PC-3 (cell line): Measurements from ENCODE around the gene MAPK8. TPM values are rescaled to one million over a fixed set of nuclear protein-coding genes. Genes with fewer than 3 reads are reported as not detected.

Source experiments
- ATAC-seq: fragments of 200-7000 bp; cut with Tn5 transposase; 2 replicates; pipeline ENCODE4 v1.9.1; 2020; ENCODE audit warnings: mild to moderate bottlenecking, moderate library complexity
- BruUV-seq: library from RNA; stranded (reverse); fragments of 400-500 nt; replicated peaks from 2 replicates; lab custom pipeline; 2021; lab: Mats Ljungman, UMichigan
- CTCF ChIA-PET: fragments of 300-600 bp; sonication (Branson Sonifier 250); formaldehyde crosslinking; loops from one replicate; lab custom pipeline; 2022; ENCODE audit warnings: antibody characterized with exemption; lab: Charles Lee
- POLR2A ChIA-PET: fragments of 300-600 bp; sonication (Branson Sonifier 250); formaldehyde crosslinking; loops from one replicate; lab custom pipeline; 2022; ENCODE audit warnings: antibody characterized with exemption; ENCODE audit not compliant: unreplicated experiment; lab: Charles Lee
- DNase-seq: peaks from one replicate; pipeline ENCODE4 v3.0.0-alpha.2; 2015
- H2AFZ ChIP-seq: fragments of 300-600 bp; sonication (generic); 2 replicates; pipeline ENCODE4 v1.6.0; 2016; ENCODE audit warnings: antibody characterized with exemption, low read length
- H3F3A ChIP-seq: fragments of 300-600 bp; sonication (generic); one replicate; pipeline ENCODE4 v1.6.0; 2017; ENCODE audit warnings: antibody characterized with exemption, low read length, control low read depth, mild to moderate bottlenecking; ENCODE audit not compliant: unreplicated experiment
- H3K27ac ChIP-seq: fragments of 300-600 bp; sonication (generic); 2 replicates; pipeline ENCODE4 v1.5.1; 2016; ENCODE audit warnings: mild to moderate bottlenecking, low read length
- H3K27me3 ChIP-seq: fragments of 300-600 bp; sonication (generic); 2 replicates; pipeline ENCODE4 v1.6.1; 2016; ENCODE audit warnings: low read length, mixed read lengths
- H3K36me3 ChIP-seq: fragments of 300-600 bp; sonication (generic); 2 replicates; pipeline ENCODE4 v1.6.1; 2016; ENCODE audit warnings: low read depth, mixed run types, low read length, mixed read lengths
- H3K4me1 ChIP-seq: fragments of 300-600 bp; sonication (generic); 2 replicates; pipeline ENCODE4 v1.5.1; 2016; ENCODE audit warnings: low read length; ENCODE audit not compliant: insufficient read depth
- H3K4me2 ChIP-seq: fragments of 300-600 bp; sonication (generic); 2 replicates; pipeline ENCODE4 v1.6.0; 2016; ENCODE audit warnings: low read length
- H3K4me3 ChIP-seq: fragments of 300-600 bp; sonication (generic); 2 replicates; pipeline ENCODE4 v1.5.1; 2016; ENCODE audit warnings: mild to moderate bottlenecking, low read length, mixed read lengths
- H3K79me2 ChIP-seq: fragments of 300-600 bp; sonication (generic); 2 replicates; pipeline ENCODE4 v1.6.1; 2017; ENCODE audit warnings: low read length, mixed read lengths
- H3K9ac ChIP-seq: fragments of 300-600 bp; sonication (generic); 2 replicates; pipeline ENCODE4 v1.6.0; 2016; ENCODE audit warnings: mild to moderate bottlenecking, low read length
- H3K9me2 ChIP-seq: fragments of 300-600 bp; sonication (generic); replicated peaks from 2 replicates; pipeline ENCODE4 v1.6.1; 2016; ENCODE audit warnings: mixed run types, low read length, mixed read lengths
- H3K9me3 ChIP-seq: fragments of 300-600 bp; sonication (generic); 2 replicates; pipeline ENCODE4 v1.6.1; 2016; ENCODE audit warnings: low read length, mixed read lengths
- H4K20me1 ChIP-seq: fragments of 300-600 bp; sonication (generic); 2 replicates; pipeline ENCODE4 v1.6.1; 2016; ENCODE audit warnings: low read length, mixed read lengths
- CTCF ChIP-seq: fragments of 300-600 bp; sonication (generic); conservative IDR thresholded peaks from 2 replicates; pipeline ENCODE4 v1.5.1; 2017; ENCODE audit warnings: antibody characterized with exemption, low read depth, mild to moderate bottlenecking, low read length
- EZH2 ChIP-seq: fragments of 300-600 bp; sonication (generic); IDR thresholded peaks from one replicate; pipeline ENCODE4 v1.6.1; 2017; ENCODE audit warnings: antibody characterized with exemption, mild to moderate bottlenecking, low read length; ENCODE audit not compliant: unreplicated experiment
- EZH2phosphoT487 ChIP-seq: fragments of 300-600 bp; sonication (generic); IDR thresholded peaks from 2 replicates; pipeline ENCODE4 v1.6.1; 2018; ENCODE audit warnings: mild to moderate bottlenecking, antibody characterized with exemption, low read length, borderline replicate concordance
- intact Hi-C: fragments of 100-400 bp; cut with micrococcal nuclease; formaldehyde crosslinking; loops from 2 replicates; pipeline ENCODE4 v1.9.0; 2023
- total RNA-seq: library from RNA; depleted of rRNA; stranded (reverse); fragments of >200 nt; gene quantifications from 2 replicates; pipeline ENCODE4 v1.2.3, GENCODE V29; 2014

Gene MAPK8
- total RNA-seq, 1 experiment from 2014 or later = 26.6 TPM

DNA sequence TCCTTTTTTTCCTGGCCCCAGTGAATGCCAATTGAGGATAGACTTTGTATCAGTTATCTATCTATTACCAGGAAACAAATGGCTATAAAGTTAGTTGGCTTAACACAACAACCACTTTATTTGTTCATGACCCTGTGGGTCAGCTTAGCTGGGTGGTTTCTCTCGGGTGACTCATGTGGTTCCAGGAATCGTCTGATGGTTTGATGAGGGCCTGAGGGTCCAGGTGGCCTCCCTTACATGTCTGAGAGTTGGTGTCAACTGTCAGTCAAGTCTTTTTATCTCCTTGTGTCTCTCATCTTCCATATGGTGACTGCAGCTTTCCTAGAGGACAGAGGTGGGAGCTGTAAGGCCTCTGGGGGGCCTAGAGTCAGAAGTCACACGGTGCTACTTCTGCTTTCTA is 15.3 kb upstream of the MAPK8 start:
- DNase-seq (peak; percentile 23), ATAC-seq (no peak)
- H3K4me2 ChIP-seq = no peak overlapping the region
- no peaks in the 10 kb centered on the region for H3K79me2 ChIP-seq
- no peaks in the 10 kb centered on the region for H3K27me3 ChIP-seq
- no peak overlapping the region for H3K4me3 ChIP-seq
- no peaks in the 10 kb centered on the region for H4K20me1 ChIP-seq
- no peaks in the 10 kb centered on the region for H3K9me3 ChIP-seq
- BruUV-seq = no TSS peak
- POLR2A ChIA-PET = no interaction called here
- CTCF ChIA-PET = no interaction called here
- H3K27ac ChIP-seq = no peak overlapping the region
- H3K36me3 ChIP-seq = no peaks in the 10 kb centered on the region
- H3K4me1 ChIP-seq = no peaks in the 10 kb centered on the region
- no peak overlapping the region for H3K9ac ChIP-seq
- intact Hi-C loops = no loop called here
- H2AFZ ChIP-seq = no peak overlapping the region
- no peaks in the 10 kb centered on the region for H3F3A ChIP-seq
- H3K9me2 ChIP-seq = no peaks in the 10 kb centered on the region
- TF ChIP-seq EZH2phosphoT487 = no peak
- TF ChIP-seq EZH2 = no peak
- TF ChIP-seq CTCF = no peak

- Histone ChIP-seq H3K4me1 (no peaks in the 10 kb centered on the region), H3K4me2 (no peak overlapping the region), H3K9me2 (no peaks in the 10 kb centered on the region), H3F3A (no peaks in the 10 kb centered on the region), H4K20me1 (no peaks in the 10 kb centered on the region), H3K4me3 (no peak overlapping the region), H3K9ac (no peak overlapping the region), H3K9me3 (no peaks in the 10 kb centered on the region), H3K36me3 (no peaks in the 10 kb centered on the region), H3K27ac (no peak overlapping the region), H3K79me2 (no peaks in the 10 kb centered on the region), H3K27me3 (no peaks in the 10 kb centered on the region), H2AFZ (no peak overlapping the region)
- DNase-seq (no peak), ATAC-seq (no peak)
- intact Hi-C loops = no loop called here
- ChIA-PET POLR2A (no interaction called here), CTCF (no interaction called here)
- TF ChIP-seq EZH2 (no peak), CTCF (no peak), EZH2phosphoT487 (no peak)
- BruUV-seq = no TSS peak
These were observed 13.9 kb upstream of the MAPK8 start for GRCh38 chr10:48292616-48293015.

GRCh38 chr10:48294431-48294830 is 12.0 kb upstream of the MAPK8 start:
- no peaks in the 10 kb centered on the region for H4K20me1 ChIP-seq
- no peak overlapping the region for H3K9ac ChIP-seq
- H3K4me2 ChIP-seq = no peak overlapping the region
- DNase-seq (no peak), ATAC-seq (no peak)
- no peaks in the 10 kb centered on the region for H3K4me1 ChIP-seq
- no peak overlapping the region for H3K4me3 ChIP-seq
- no TSS peak for BruUV-seq
- CTCF ChIA-PET = no interaction called here
- TF ChIP-seq EZH2phosphoT487 (no peak), CTCF (no peak), EZH2 (no peak)
- no peak overlapping the region for H2AFZ ChIP-seq
- H3K9me2 ChIP-seq = no peaks in the 10 kb centered on the region
- no peak overlapping the region for H3K27ac ChIP-seq
- intact Hi-C loops = no loop called here
- H3K36me3 ChIP-seq = no peaks in the 10 kb centered on the region
- no peaks in the 10 kb centered on the region for H3K79me2 ChIP-seq
- H3K27me3 ChIP-seq = no peaks in the 10 kb centered on the region
- no peaks in the 10 kb centered on the region for H3F3A ChIP-seq
- no peaks in the 10 kb centered on the region for H3K9me3 ChIP-seq
- POLR2A ChIA-PET = no interaction called here
